Thyroid gland (tissue), 4 donors: ENCODE results near the gene NCDN. TPM values are rescaled to one million over a fixed set of nuclear protein-coding genes. Genes with fewer than 3 reads are reported as not detected.

Experiments
- DNase-seq, 2 donors: peaks; one replicate each; pipeline ENCODE4 v3.0.0-alpha.2; 2019
- H3K27ac ChIP-seq, 3 donors: fragments of 200-600 bp; sonication (generic); 1 replicate in 2 of 3; 2 replicates in 1 of 3; pipeline ENCODE4 v1.5.1; 2016 to 2019; ENCODE audit warnings: mild to moderate bottlenecking in 1 of 3, moderate library complexity in 1 of 3
- H3K27me3 ChIP-seq: fragments of 200-600 bp; sonication (generic); one replicate; pipeline ENCODE4 v1.5.1; 2019
- H3K36me3 ChIP-seq, 2 donors: fragments of 200-600 bp; sonication (generic); one replicate each; pipeline ENCODE4 v1.5.1; 2016 to 2019
- H3K4me1 ChIP-seq, 2 donors: fragments of 200-600 bp; sonication (generic); one replicate each; pipeline ENCODE4 v1.5.1; 2017 to 2019
- H3K4me3 ChIP-seq, 3 donors: fragments of 200-600 bp; sonication (generic); replicated peaks in 1 of 3; 1 replicate in 2 of 3; 2 replicates in 1 of 3; pipeline ENCODE4 v1.5.1; 2016; ENCODE audit warnings: mild to moderate bottlenecking in 1 of 3
- H3K9me3 ChIP-seq: fragments of 200-600 bp; sonication (generic); one replicate; pipeline ENCODE4 v1.5.1; 2017
- CTCF ChIP-seq, 6 experiments: fragments of 200-600 bp in 3 of 6; fragments of 450-650 bp in 3 of 6; sonication (generic) in 3 of 6; IDR thresholded peaks; one replicate each; pipeline ENCODE4 v1.5.1; 2016 to 2019; ENCODE audit warnings: antibody characterized with exemption in 6 of 6, mild to moderate bottlenecking in 2 of 6, inconsistent platforms in 1 of 6, moderate library complexity in 1 of 6
- POLR2A ChIP-seq, 2 donors: fragments of 450-650 bp; IDR thresholded peaks; one replicate each; pipeline ENCODE4 v1.6.1; 2017; ENCODE audit warnings: antibody characterized with exemption in 2 of 2, mild to moderate bottlenecking in 2 of 2, moderate library complexity in 1 of 2
- WGBS, 2 donors: methylation state at CpG; one replicate each; pipeline ENCODE4 v1.1.5; 2017; 5-methylcytosine and 5-hydroxymethylcytosine counted together
- intact Hi-C: fragments of 100-400 bp; cut with DNase I; formaldehyde crosslinking; loops from one replicate; pipeline ENCODE4 v1.15.1; 2023
- total RNA-seq, 4 donors: library from RNA; depleted of rRNA; stranded (reverse); fragments of >200 nt; gene quantifications; one replicate each; pipeline ENCODE4 v1.2.3, GENCODE V29; 2016

The NCDN gene
- total RNA-seq = 10 to 100 TPM; 16.1 to 32.0 (median 26.9) TPM

- peak within 1 kb of the TSS; percentile 87 to 98 (median 94) for H3K27ac ChIP-seq
- intact Hi-C loops = no loop called here
- peaks cover under 1% of the 10 kb centered on the region in 2 donors for H3K36me3 ChIP-seq
- H3K27me3 ChIP-seq = no peaks in the 10 kb centered on the region
- H3K4me1 ChIP-seq = peaks cover 22 to 41% of the 10 kb centered on the region in 2 donors
- DNase-seq = peak; percentile 98 to 99
- peak within 1 kb of the TSS; percentile 29 to 87 (median 81) for H3K4me3 ChIP-seq
- no peaks in the 10 kb centered on the region for H3K9me3 ChIP-seq
- no peak for TF ChIP-seq CTCF (IDR thresholded peaks at IDR 0.05)
- TF ChIP-seq POLR2A (IDR thresholded peaks at IDR 0.05) = no peak
- 0% methylated on average over 34 to 51 of the region's 58 CpGs for WGBS, 2 donors
Measured at GRCh38 chr1:35557611-35558373, at the start of gene NCDN. Gene NCDN, plus strand, starts transcription at chr1:35557799. Its CDS starts 392 bp downstream, at chr1:35558191.

GRCh38 chr1:35507947-35508346 is 49.7 kb upstream of the NCDN start:
- H3K4me1 ChIP-seq = peaks cover 34 to 52% of the 10 kb centered on the region in 2 donors
- intact Hi-C loops = loop anchor here (10.0 kb wide), 1 partner anchor 57 kb away; no protein-coding TSS in a partner anchor
- no peaks in the 10 kb centered on the region for H3K36me3 ChIP-seq
- no peak for TF ChIP-seq POLR2A (IDR thresholded peaks at IDR 0.05)
- no peak for TF ChIP-seq CTCF (IDR thresholded peaks at IDR 0.05)
- DNase-seq = no peak
- no peaks in the 10 kb centered on the region for H3K27me3 ChIP-seq
- no peaks in the 10 kb centered on the region for H3K9me3 ChIP-seq
- H3K4me3 ChIP-seq = no peak overlapping the region
- peak overlapping the region in 2 of 3 donors; percentile 57 to 75 for H3K27ac ChIP-seq

- Histone ChIP-seq H3K4me3 (no peak overlapping the region), H3K9me3 (no peaks in the 10 kb centered on the region), H3K27ac (no peak overlapping the region), H3K36me3 (no peaks in the 10 kb centered on the region), H3K27me3 (no peaks in the 10 kb centered on the region), H3K4me1 (peaks cover 34 to 52% of the 10 kb centered on the region in 2 donors)
- TF ChIP-seq POLR2A (IDR thresholded peaks at IDR 0.05) (no peak), CTCF (IDR thresholded peaks at IDR 0.05) (no peak)
- DNase-seq = no peak
- WGBS, 2 donors = 93 to 94% methylated on average over 3 of the region's 3 CpGs
- intact Hi-C loops = loop anchor here (10.0 kb wide), 1 partner anchor 55 kb away; no protein-coding TSS in a partner anchor
Measured at GRCh38 chr1:35509558-35509957, 48.0 kb upstream of the NCDN start.

GRCh38 chr1:35511305-35511704 is 46.3 kb upstream of the NCDN start:
- intact Hi-C loops = no loop called here
- DNase-seq = no peak
- TF ChIP-seq POLR2A (IDR thresholded peaks at IDR 0.05) (no peak), CTCF (IDR thresholded peaks at IDR 0.05) (no peak)

GRCh38 chr1:35518183-35518582 is 39.4 kb upstream of the NCDN start:
- intact Hi-C loops = no loop called here
- no peak for DNase-seq
- H3K27me3 ChIP-seq = no peaks in the 10 kb centered on the region
- TF ChIP-seq CTCF (IDR thresholded peaks at IDR 0.05) (no peak), POLR2A (IDR thresholded peaks at IDR 0.05) (no peak)
- H3K4me3 ChIP-seq = no peak overlapping the region
- no peaks in the 10 kb centered on the region for H3K36me3 ChIP-seq
- H3K9me3 ChIP-seq = no peaks in the 10 kb centered on the region
- WGBS, 2 donors = 96 to 99% methylated on average over 3 of the region's 3 CpGs
- no peak overlapping the region for H3K27ac ChIP-seq
- H3K4me1 ChIP-seq = no peaks in the 10 kb centered on the region

More at GRCh38 chr1:35511305-35511704, 46.3 kb upstream of the NCDN start:
- H3K9me3 ChIP-seq = no peaks in the 10 kb centered on the region
- no peaks in the 10 kb centered on the region for H3K27me3 ChIP-seq
- WGBS, 2 donors = 98 to 100% methylated on average over 2 of the region's 2 CpGs
- no peaks in the 10 kb centered on the region for H3K36me3 ChIP-seq
- H3K4me1 ChIP-seq = peaks cover 22 to 37% of the 10 kb centered on the region in 2 donors
- no peak overlapping the region for H3K4me3 ChIP-seq
- no peak overlapping the region for H3K27ac ChIP-seq
